ENCODE data around the gene AMZ1.

Gene AMZ1

DNA sequence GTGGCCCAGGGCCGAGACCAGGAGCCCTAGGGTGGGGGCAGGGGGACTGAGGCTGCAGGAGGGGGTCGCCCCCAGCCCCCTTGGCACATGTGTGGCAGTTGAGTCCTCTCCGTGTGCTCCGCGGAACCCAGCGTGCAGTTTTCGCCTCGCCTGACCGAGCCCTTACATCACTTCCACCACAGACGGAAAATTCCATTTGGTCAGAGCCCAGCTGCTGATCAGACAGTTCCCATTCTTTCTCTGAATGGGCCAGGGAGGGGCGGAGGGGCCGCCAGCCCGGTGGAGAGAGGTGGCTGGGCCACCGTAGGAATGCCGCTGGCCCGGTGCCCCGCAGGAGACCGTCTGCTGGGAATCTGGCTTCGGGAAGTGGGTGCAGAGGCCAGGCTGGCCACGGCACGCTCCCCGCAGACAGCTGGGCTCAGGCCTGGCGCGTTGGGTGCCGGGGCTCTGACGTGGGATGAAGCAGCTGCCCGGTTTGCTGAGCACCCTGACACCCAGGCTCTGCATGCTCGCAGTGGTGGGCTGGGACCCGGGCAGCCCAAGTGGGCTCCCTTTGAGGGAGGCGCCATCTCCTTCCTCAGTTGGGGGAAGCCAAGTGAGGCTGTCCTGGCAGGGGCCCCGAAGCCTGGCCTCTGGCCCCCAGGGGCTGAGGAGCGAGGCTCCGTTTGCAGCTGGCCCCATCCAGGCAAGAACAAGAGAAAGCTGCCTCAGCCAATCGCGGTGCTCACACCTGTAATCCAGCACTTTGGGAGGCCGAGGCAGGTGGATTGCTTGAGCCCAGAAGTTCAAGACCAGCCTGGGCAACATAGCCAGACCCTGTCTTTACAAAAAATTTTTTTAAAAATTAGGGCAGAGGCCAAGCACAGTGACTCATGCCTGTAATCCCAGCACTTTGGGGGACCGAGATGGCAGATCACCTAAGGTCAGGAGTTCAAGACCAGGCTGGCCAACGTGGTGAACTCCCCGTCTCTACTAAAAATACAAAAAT lies 46.3 kb upstream of the AMZ1 start:
- Histone ChIP-seq H3K79me2 (ENCODE audit: low read length) (no peaks in the 10 kb centered on the region), H3K4me2 (ENCODE audit: low read length) (peak overlapping the region; percentile 66), H2AFZ (ENCODE audit: low read depth, low read length) (no peak overlapping the region), H3K27me3 (ENCODE audit: low read depth, low read length) (no peaks in the 10 kb centered on the region), H3K27ac (ENCODE audit: low read length) (no peak overlapping the region), H3K36me3 (replicated peaks; ENCODE audit: low read depth, low read length) (no peaks in the 10 kb centered on the region), H3K4me1 (ENCODE audit: low read length) (peaks cover 40% of the 10 kb centered on the region), H3K4me3 (ENCODE audit: low read length) (peak overlapping the region; percentile 52), H4K20me1 (ENCODE audit: insufficient read depth, low read length) (no peaks in the 10 kb centered on the region), H3K9me3 (ENCODE audit: insufficient read depth, low read length) (no peaks in the 10 kb centered on the region), H3K9ac (ENCODE audit: low read length) (peak overlapping the region; percentile 10; the same call in 1 of the 2 replicates)
- TF ChIP-seq, protein P1, sequence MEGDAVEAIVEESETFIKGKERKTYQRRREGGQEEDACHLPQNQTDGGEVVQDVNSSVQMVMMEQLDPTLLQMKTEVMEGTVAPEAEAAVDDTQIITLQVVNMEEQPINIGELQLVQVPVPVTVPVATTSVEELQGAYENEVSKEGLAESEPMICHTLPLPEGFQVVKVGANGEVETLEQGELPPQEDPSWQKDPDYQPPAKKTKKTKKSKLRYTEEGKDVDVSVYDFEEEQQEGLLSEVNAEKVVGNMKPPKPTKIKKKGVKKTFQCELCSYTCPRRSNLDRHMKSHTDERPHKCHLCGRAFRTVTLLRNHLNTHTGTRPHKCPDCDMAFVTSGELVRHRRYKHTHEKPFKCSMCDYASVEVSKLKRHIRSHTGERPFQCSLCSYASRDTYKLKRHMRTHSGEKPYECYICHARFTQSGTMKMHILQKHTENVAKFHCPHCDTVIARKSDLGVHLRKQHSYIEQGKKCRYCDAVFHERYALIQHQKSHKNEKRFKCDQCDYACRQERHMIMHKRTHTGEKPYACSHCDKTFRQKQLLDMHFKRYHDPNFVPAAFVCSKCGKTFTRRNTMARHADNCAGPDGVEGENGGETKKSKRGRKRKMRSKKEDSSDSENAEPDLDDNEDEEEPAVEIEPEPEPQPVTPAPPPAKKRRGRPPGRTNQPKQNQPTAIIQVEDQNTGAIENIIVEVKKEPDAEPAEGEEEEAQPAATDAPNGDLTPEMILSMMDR (IDR thresholded peaks at IDR 0.05; ENCODE audit: low read depth, low read length): no peak
- TF ChIP-seq EZH2phosphoT487 (IDR thresholded peaks at IDR 0.05; ENCODE audit: low read depth): no peak

- H3K9ac ChIP-seq (ENCODE audit: low read length): no peak overlapping the region
- H3K9me3 ChIP-seq (ENCODE audit: insufficient read depth, low read length): no peaks in the 10 kb centered on the region
- no peaks in the 10 kb centered on the region for H3K36me3 ChIP-seq (replicated peaks; ENCODE audit: low read depth, low read length)
- no peak overlapping the region for H3K4me2 ChIP-seq (ENCODE audit: low read length)
- H3K79me2 ChIP-seq (ENCODE audit: low read length): no peaks in the 10 kb centered on the region
- H3K4me1 ChIP-seq (ENCODE audit: low read length): peaks cover 23% of the 10 kb centered on the region
- no peaks in the 10 kb centered on the region for H3K27me3 ChIP-seq (ENCODE audit: low read depth, low read length)
- H3K4me3 ChIP-seq (ENCODE audit: low read length): no peak overlapping the region
- H3K27ac ChIP-seq (ENCODE audit: low read length): no peak overlapping the region
- no peak for TF ChIP-seq EZH2phosphoT487 (IDR thresholded peaks at IDR 0.05; ENCODE audit: low read depth)
- TF ChIP-seq, protein P1 (IDR thresholded peaks at IDR 0.05; ENCODE audit: low read depth, low read length): peak; percentile 22; the same call in 1 of the 2 replicates
- H4K20me1 ChIP-seq (ENCODE audit: insufficient read depth, low read length): no peaks in the 10 kb centered on the region
- no peak overlapping the region for H2AFZ ChIP-seq (ENCODE audit: low read depth, low read length)
Measured at GRCh38 chr7:2643386-2644219, 44.4 kb upstream of the AMZ1 start.

DNA sequence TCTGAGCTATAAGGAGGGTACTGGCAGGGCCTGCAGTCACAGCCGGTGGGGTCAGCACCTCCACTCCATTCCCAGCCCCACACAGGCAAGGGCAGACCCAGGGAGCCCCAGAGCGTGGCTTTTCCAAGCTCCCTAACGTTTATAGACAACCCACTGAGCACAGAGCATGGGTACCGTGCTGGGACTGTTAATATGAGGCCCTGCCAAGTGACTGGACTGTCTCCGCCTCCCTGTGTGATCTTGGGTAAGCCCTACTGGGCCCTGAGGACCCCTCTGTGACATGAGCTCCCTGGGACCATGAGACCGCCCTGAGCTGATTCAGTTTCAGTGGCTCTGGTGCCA lies 43.8 kb upstream of the AMZ1 start:
- H3K4me2 ChIP-seq (ENCODE audit: low read length): no peak overlapping the region
- no peaks in the 10 kb centered on the region for H4K20me1 ChIP-seq (ENCODE audit: insufficient read depth, low read length)
- no peak overlapping the region for H3K9ac ChIP-seq (ENCODE audit: low read length)
- H2AFZ ChIP-seq (ENCODE audit: low read depth, low read length): no peak overlapping the region
- H3K27me3 ChIP-seq (ENCODE audit: low read depth, low read length): no peaks in the 10 kb centered on the region
- no peak overlapping the region for H3K4me3 ChIP-seq (ENCODE audit: low read length)
- no peak overlapping the region for H3K27ac ChIP-seq (ENCODE audit: low read length)
- H3K36me3 ChIP-seq (replicated peaks; ENCODE audit: low read depth, low read length): no peaks in the 10 kb centered on the region
- no peaks in the 10 kb centered on the region for H3K9me3 ChIP-seq (ENCODE audit: insufficient read depth, low read length)
- peaks cover 23% of the 10 kb centered on the region for H3K4me1 ChIP-seq (ENCODE audit: low read length)
- H3K79me2 ChIP-seq (ENCODE audit: low read length): no peaks in the 10 kb centered on the region
- no peak for TF ChIP-seq EZH2phosphoT487 (IDR thresholded peaks at IDR 0.05; ENCODE audit: low read depth)

DNA sequence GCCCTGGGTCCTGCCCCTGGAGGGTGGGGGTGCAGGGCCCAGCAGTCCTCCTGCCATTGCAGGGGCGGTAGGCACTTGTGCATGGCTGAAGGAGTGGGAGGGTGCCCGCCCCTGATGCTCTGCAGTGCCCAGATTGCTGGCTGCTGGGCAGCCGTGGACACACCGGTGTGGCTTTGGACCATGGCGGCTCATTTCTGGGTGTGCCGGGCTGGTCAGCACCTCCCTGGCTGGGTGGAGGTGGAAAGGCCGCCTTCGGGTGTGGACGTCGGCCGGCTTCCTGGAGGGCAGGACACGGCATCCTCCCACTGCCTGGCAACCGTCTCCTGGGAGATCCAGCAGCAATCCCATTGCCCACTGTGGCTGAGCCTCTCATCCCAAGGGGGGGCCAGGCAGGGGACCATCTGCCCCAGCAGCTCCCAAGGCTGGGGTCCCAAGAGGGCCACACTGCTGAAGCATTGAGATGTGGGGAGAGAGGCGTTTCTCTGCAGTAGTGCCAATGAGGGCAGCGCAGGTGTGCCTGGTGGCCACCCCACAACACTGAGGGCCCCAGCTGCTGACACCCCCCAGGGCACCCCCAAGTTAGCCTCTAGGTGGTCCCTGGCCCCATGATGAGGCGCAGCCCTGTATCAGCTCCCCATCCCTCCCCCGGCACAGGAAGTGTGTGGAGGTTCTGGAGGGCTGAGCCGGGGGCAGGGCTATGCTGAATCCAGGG lies 43.3 kb upstream of the AMZ1 start:
- Histone ChIP-seq H4K20me1 (ENCODE audit: insufficient read depth, low read length) (no peaks in the 10 kb centered on the region), H3K9me3 (ENCODE audit: insufficient read depth, low read length) (no peaks in the 10 kb centered on the region), H3K27me3 (ENCODE audit: low read depth, low read length) (no peaks in the 10 kb centered on the region), H3K4me1 (ENCODE audit: low read length) (peaks cover 23% of the 10 kb centered on the region), H3K4me3 (ENCODE audit: low read length) (peak overlapping the region; percentile 44; the same call in 1 of the 2 replicates), H3K79me2 (ENCODE audit: low read length) (no peaks in the 10 kb centered on the region), H3K36me3 (replicated peaks; ENCODE audit: low read depth, low read length) (no peaks in the 10 kb centered on the region), H3K4me2 (ENCODE audit: low read length) (peak overlapping the region; percentile 60), H3K27ac (ENCODE audit: low read length) (no peak overlapping the region), H2AFZ (ENCODE audit: low read depth, low read length) (no peak overlapping the region), H3K9ac (ENCODE audit: low read length) (no peak overlapping the region)
- TF ChIP-seq, protein P1 (IDR thresholded peaks at IDR 0.05; ENCODE audit: low read depth, low read length): no peak
- no peak for TF ChIP-seq EZH2phosphoT487 (IDR thresholded peaks at IDR 0.05; ENCODE audit: low read depth)
